Measurements from ENCODE around the gene SLC25A1. TPM values are rescaled to one million over a fixed set of nuclear protein-coding genes. Genes with fewer than 3 reads are reported as not detected.
"Not testable (repeated sequence)": the region's sequence is repeated elsewhere in the genome, so short reads cannot be mapped to it uniquely, and the experiment has no call there.

SLC25A1 gene
- total RNA-seq, 2 experiments from 2014 or later, result 47.9 to 53.8 TPM

DNA sequence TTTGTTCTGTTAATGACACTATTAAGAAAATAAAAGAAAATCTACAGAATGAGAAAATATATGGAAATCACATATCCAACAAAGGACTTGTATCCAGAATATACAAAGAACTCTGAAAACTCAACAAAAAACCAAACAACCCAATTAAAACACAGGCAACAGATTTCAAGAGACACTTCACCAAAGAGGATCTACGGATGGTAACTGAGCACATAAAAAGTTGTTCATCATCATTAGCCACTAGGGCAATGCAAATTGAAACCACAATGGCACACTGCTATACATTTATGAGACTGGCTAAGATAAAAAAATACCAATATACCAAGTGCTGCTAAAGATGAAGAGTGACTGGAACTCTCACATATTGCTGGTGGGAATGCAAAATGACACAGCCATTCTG, 34.5 kb upstream of the SLC25A1 start:
- Mint-ChIP-seq H3K36me3 (no peaks in the 10 kb centered on the region), H3K27me3 (peaks cover 18% of the 10 kb centered on the region), H3K4me1 (peaks cover 3% of the 10 kb centered on the region), H3K27ac (no peak overlapping the region), H3K4me3 (no peak overlapping the region), H3K9me3 (no peaks in the 10 kb centered on the region)
- DNase-seq, result no peak

DNA sequence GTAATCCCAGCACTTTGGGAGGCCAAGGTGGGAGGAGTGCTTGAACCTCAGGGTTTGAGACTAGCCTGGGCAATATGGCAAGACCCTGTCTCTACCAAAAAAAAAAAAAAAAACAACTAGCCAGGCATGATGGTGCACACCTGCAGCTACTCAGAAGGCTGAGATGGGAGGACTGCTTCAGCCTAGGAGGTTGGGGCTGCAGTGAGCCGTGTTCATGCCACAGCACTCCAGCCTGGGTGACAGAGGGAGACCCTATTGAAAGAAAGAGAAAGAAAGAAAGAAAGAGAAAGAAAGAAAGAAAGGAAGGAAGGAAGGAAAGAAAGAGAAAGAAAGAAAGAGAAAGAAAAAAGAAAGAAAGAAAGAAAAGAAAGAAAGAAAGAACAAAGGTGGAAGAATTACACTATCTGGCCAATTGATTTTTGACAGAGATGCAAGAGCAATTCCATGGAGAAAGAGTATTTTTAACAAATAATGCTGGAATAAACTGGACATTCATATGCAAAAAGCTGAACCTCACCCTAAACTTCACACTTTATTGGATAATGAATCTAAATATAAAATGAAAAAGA, 33.9 kb upstream of the SLC25A1 start:
- peaks cover 18% of the 10 kb centered on the region for H3K27me3 Mint-ChIP-seq
- H3K4me3 Mint-ChIP-seq, result no peak overlapping the region
- no peak for DNase-seq

DNA sequence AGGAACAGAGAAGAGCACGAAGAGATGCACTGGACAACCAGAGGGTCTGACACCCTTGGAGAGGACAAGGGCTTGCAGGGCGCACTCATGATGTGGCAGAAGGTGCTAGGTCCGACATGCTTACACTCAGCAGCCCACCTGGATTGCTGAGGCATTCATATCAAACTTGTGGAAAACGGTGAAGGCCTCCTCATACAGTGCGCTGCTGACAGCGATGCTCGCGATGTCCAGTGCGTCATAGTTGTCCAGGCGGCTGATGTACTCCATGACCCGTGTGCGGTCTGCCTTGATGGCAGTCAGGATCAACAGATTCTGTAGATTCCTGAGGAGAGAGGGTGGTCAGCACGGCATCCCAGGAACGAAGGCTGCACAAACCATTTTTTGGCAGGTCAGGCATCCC, 31.7 kb upstream of the SLC25A1 start:
- DNase-seq, result no peak
- no peaks in the 10 kb centered on the region for H3K9me3 Mint-ChIP-seq

More for the DNA sequence above, 33.9 kb upstream of the SLC25A1 start:
- Mint-ChIP-seq H3K4me1 (no peaks in the 10 kb centered on the region), H3K27ac (no peak overlapping the region), H3K9me3 (no peaks in the 10 kb centered on the region), H3K36me3 (no peaks in the 10 kb centered on the region)

DNA sequence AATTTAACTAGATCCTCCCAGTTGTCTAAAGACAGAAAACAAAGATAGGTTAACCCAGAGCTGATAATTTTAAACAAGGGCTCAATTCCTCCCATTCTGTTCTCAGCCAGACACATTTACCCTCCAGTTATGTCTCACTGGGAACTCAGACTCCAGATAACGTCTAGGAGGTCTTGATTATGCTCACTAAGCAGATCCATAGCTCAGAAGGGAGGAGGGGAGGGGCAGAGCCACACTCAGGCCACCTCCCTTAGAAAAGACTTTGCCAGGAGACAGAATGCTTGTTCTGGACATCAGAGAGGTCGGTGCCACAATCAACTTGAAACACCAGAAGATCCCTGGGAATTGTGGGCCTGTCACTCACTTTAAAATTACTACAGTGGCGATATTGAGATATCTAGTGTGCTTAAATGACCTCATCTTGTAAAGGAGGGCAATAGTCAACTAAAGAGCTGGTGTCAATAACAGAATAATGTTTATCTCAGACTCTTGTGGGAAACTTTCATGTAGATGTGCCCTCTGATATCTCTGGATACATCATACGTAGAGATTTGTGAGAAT, 29.8 kb upstream of the SLC25A1 start:
- Mint-ChIP-seq H3K27ac (no peak overlapping the region), H3K36me3 (no peaks in the 10 kb centered on the region), H3K4me1 (no peaks in the 10 kb centered on the region), H3K9me3 (no peaks in the 10 kb centered on the region), H3K27me3 (peaks cover 26% of the 10 kb centered on the region), H3K4me3 (no peak overlapping the region)
- no peak for DNase-seq

More for the DNA sequence above, 31.7 kb upstream of the SLC25A1 start:
- Mint-ChIP-seq H3K27ac (no peak overlapping the region), H3K4me3 (no peak overlapping the region), H3K27me3 (peaks cover 26% of the 10 kb centered on the region), H3K4me1 (no peaks in the 10 kb centered on the region), H3K36me3 (no peaks in the 10 kb centered on the region)

DNA sequence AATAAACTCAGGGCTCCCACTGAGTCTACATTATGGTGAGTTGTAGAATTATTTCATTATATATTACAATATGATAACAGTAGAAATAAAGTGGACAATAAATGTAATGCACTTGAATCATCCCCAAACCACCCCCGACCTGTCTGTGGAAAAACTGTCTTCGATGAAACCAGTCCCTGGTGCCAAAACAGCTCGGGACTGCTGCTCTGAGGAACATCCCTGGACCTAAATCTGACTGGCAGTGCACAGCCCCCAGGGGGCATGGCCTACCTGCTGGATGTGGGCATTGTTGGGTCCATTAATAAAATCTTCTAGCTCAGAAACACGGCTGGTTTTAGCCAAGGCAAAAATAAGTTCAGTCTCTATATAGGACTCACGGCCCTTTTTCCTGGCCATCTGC, 29.3 kb upstream of the SLC25A1 start:
- no peak for DNase-seq
- no peak overlapping the region for H3K4me3 Mint-ChIP-seq
- no peaks in the 10 kb centered on the region for H3K4me1 Mint-ChIP-seq
- peaks cover 26% of the 10 kb centered on the region for H3K27me3 Mint-ChIP-seq
- no peak overlapping the region for H3K27ac Mint-ChIP-seq
- H3K9me3 Mint-ChIP-seq, result no peaks in the 10 kb centered on the region
- no peaks in the 10 kb centered on the region for H3K36me3 Mint-ChIP-seq

DNA sequence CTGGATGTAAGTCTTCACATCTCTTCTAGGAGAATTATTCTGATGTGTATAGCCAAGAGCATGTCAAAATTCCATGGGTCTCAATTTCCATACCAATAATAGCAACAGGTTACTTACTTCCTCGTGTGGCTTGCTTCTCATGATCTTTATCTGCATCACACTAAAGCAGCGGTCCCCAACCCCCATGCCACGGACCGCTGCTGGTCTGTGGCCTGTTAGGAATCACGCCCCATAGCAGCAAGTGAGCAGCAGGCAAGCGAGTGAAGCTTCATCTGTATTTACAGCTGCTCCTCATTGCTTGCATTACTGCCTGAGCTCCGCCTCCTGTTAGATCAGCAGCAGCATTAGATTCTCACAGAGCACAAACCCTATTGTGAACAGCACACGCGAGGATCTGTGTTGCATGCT, 28.9 kb upstream of the SLC25A1 start:
- H3K4me3 Mint-ChIP-seq, result no peak overlapping the region
- DNase-seq, result no peak
- H3K36me3 Mint-ChIP-seq, result no peaks in the 10 kb centered on the region

DNA sequence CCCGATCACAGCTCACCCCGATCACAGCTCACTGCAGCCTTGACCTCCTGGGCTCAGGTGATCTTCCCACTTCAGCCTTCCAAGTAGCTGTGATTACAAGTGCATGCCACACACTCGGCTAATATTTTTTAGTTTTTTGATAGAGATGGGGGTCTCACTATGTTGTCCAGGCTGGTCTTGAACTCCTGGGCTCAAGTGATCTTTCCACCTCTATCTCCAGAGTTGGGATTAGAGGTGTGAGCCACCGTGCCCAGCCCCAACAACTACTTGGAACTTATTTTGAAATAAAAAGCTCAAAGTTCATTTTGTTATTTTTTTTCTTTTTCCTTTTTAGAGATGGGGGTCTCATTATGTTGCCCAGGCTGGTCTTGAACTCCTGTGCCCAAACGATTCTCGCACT, 27.8 kb upstream of the SLC25A1 start:
- Mint-ChIP-seq H3K27me3 (peaks cover 21% of the 10 kb centered on the region), H3K36me3 (no peaks in the 10 kb centered on the region), H3K27ac (no peak overlapping the region), H3K4me3 (no peak overlapping the region), H3K4me1 (no peaks in the 10 kb centered on the region), H3K9me3 (no peaks in the 10 kb centered on the region)
- DNase-seq, result no peak

More for the DNA sequence above, 28.9 kb upstream of the SLC25A1 start:
- peaks cover 23% of the 10 kb centered on the region for H3K27me3 Mint-ChIP-seq
- no peak overlapping the region for H3K27ac Mint-ChIP-seq
- no peaks in the 10 kb centered on the region for H3K9me3 Mint-ChIP-seq
- H3K4me1 Mint-ChIP-seq, result no peaks in the 10 kb centered on the region

DNA sequence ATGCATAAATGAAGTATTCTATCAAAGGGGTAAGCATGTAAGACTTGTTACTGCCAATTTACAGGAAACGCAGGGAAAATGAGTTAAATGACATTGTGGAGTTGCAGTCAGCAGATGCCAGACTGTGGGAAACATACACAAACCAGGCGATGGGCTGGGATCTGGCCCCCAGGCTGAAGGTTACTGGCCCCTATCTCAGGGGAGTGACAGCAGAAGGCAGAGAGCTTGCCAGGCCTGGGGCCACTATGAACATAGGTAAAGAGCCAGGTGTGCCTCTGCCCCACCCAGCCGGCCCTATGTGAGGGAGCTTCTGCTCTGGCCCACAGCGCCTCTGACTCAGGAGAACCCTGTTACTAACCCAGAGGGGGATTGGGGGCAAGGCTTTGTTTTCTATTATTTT, 26.1 kb upstream of the SLC25A1 start:
- Mint-ChIP-seq H3K4me1 (no peaks in the 10 kb centered on the region), H3K27ac (no peak overlapping the region), H3K9me3 (no peaks in the 10 kb centered on the region)

DNA sequence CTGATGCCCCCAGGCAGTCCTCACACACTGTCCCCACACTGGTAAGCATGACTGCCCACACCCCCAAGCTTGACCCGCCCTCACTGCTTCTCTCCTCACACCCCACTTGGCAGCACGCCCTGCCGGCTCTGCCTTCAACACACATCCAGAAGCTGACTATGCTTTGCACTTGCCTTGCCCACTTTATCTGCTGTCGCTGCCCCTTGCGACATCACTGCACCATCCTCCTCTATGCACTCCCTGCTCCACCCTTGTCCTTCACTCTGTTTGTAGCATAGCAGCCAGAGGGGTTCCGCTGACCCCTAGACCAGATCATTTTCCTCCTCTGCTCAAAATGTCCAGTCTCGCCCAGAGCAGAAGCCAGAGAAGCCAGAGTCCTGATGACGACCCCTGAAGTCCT, 25.3 kb upstream of the SLC25A1 start:
- no peak for DNase-seq
- Mint-ChIP-seq H3K4me1 (no peaks in the 10 kb centered on the region), H3K4me3 (no peak overlapping the region), H3K27me3 (peaks cover 13% of the 10 kb centered on the region), H3K36me3 (no peaks in the 10 kb centered on the region), H3K9me3 (no peaks in the 10 kb centered on the region), H3K27ac (no peak overlapping the region)

More for the DNA sequence above, 26.1 kb upstream of the SLC25A1 start:
- Mint-ChIP-seq H3K36me3 (no peaks in the 10 kb centered on the region), H3K4me3 (no peak overlapping the region), H3K27me3 (peaks cover 21% of the 10 kb centered on the region)
- DNase-seq, result no peak

DNA sequence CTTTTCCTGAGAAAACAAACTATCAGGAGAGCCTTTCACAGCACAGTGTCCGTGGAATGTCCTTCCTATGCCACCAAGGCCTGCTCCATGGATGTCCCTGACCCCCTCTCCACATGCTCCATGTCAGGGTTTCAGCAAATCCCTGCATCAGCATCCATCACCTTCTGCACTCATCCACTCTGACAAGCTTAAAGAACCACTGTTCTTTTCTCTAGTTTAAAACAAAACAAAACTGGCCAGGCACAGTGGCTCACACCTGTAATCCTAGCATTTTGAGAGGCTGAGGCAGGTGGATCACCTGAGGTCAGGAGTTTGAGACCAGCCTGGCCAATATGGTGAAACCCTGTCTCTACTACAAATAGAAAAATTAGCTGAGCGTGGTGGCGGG, 24.3 kb upstream of the SLC25A1 start:
- DNase-seq, H3K4me1 Mint-ChIP-seq: not testable (repeated sequence)

DNA sequence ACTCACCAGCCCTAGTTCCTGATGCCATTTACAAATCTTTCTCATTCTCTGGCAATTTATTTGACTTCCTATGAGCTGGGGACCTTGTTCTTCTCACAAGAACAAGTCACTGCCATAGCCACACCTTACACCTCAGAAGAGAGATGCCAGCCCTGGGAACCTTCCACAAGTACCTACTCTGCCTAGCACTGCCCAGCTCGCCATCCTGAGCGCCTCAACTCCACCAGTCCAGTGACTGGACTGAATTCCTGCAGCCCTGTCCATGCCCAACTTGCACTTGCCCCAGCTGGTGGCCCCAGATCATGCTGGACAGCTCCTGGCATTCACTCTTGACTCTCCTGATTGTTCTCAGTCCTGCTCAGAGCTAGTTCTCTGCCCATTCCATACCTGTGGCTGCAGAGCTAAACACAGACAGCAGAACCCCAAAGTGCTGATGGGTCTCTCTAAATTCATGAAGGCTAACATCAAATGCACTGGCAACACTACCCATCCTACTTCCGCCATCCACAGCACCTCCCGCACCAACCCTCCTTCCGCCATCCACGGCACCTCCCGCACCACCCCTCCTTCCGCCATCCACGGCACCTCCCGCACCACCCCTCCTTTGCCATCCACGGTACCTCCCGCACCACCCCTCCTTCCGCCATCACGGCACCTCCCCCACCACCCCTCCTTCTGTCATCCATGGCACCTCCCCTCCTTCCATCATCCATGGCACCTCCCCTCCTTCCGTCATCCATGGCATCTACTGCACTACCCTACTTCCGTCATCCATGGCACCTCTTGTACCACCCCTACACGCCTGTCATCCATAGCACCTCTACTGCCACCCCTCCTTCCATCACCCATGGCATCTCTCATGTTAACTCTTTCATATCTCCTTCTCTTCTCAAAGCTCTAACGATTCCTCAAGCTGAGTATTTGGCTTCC, 23.6 kb upstream of the SLC25A1 start:
- Mint-ChIP-seq H3K27me3 (peaks cover 7% of the 10 kb centered on the region), H3K9me3 (no peaks in the 10 kb centered on the region), H3K36me3 (no peaks in the 10 kb centered on the region), H3K27ac (no peak overlapping the region), H3K4me1 (no peaks in the 10 kb centered on the region), H3K4me3 (no peak overlapping the region)
- no peak for DNase-seq

More for the DNA sequence above, 24.3 kb upstream of the SLC25A1 start:
- H3K9me3 Mint-ChIP-seq, H3K36me3 Mint-ChIP-seq, H3K4me3 Mint-ChIP-seq, H3K27ac Mint-ChIP-seq, H3K27me3 Mint-ChIP-seq: not testable (repeated sequence)

DNA sequence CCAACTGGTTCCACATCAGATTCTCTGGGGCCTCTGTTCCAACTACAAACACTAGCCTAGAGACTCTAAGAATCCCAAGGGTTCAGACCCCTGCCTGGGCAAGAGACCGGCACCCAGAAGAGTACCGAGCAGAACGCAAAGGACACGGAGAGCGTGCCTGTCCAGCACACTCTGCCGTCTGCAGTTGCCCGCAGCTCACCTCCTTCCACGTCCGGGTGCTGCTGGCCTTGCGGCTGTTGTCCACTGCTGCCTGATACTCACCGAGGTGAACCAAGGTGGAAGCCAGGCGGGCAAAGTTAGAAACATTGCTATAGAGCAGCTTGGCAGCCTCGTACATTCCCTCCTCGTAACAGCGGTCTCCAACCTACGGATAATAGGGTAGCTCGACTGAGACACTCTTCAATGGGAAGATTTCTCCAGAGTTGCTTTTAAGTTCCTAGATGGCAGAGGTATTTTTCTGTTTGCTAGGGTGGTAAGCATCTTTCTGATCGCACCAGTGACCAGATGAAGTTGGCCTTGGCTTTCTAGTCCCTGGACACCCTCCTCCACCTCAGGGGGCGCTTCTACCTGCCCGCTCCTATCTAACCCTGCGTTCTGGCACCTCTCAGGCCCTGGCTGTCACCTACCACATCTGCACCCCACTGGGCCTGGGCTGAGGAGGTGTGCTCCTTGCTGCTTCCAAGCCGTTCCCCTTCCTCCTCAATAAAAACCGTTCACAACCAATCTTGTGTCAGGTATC, 22.8 kb upstream of the SLC25A1 start:
- Mint-ChIP-seq H3K27me3 (peaks cover 3% of the 10 kb centered on the region), H3K27ac (no peak overlapping the region)
- DNase-seq, result no peak

DNA sequence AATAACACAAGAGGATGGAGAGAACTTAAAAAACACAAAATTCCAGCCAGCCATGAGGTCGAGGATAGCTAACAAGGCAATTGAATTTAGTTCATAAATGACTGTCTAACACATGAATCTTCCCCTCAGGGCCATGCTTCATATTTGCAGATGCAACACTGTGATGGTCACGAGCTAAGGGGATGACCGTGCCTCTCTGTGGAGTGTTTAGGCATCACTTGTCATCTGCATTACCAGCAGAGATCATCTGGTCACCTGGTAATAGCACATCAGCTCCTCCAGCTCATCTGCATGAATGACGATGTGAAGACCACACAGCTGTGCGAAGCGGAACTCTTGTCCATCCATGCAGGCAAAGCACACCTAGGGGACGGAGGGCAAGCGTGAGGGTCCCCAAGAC, 20.9 kb upstream of the SLC25A1 start:
- H3K27ac Mint-ChIP-seq, result no peak overlapping the region
- H3K4me1 Mint-ChIP-seq, result peaks cover 7% of the 10 kb centered on the region
- H3K27me3 Mint-ChIP-seq, result no peaks in the 10 kb centered on the region
- no peak for DNase-seq
- no peaks in the 10 kb centered on the region for H3K36me3 Mint-ChIP-seq
- no peak overlapping the region for H3K4me3 Mint-ChIP-seq
- H3K9me3 Mint-ChIP-seq, result no peaks in the 10 kb centered on the region

More for the DNA sequence above, 22.8 kb upstream of the SLC25A1 start:
- no peak overlapping the region for H3K4me3 Mint-ChIP-seq
- no peaks in the 10 kb centered on the region for H3K4me1 Mint-ChIP-seq
- no peaks in the 10 kb centered on the region for H3K9me3 Mint-ChIP-seq
- H3K36me3 Mint-ChIP-seq, result no peaks in the 10 kb centered on the region

DNA sequence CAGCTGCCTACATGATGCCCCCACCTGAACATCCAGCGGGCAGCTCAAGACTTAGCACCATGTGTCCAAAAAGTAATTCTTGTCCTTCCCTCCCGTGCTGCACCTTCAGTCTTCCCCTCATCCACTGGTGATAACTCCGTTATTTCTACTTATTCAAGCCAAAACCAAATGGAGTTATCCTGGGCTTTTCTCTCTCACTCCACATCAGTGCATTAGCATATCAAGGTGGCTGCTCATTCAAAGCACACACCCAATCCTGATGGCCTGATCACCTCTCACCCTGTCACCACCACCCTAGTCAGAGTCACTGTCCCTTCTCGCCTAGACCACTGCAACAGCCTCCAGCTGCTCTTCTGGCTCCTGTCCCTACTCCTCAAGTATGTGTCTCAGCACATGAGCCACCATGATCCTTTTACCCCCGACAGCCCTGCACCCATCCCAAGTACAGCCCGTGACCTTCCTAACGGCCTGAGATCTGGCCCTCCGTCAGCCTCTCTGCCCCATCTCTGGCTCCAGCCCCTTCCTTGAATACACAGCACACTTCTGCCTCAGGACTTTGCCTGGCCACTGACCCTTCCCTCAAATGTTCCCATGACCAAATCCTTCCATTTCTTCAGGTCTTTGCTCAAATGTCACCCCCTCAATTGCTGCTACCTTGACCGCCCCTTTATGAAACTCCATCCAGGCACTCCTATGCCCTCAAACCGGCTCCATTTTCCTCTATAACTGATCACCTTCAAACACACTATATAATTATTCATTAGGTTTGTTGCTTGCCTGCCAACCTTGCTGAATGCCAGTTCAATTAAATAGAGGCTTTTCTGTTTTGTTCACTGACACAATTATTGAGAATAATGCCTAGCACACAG, 19.7 kb upstream of the SLC25A1 start:
- no peaks in the 10 kb centered on the region for H3K36me3 Mint-ChIP-seq
- no peaks in the 10 kb centered on the region for H3K9me3 Mint-ChIP-seq
- no peak for DNase-seq
- peaks cover 7% of the 10 kb centered on the region for H3K4me1 Mint-ChIP-seq
- H3K4me3 Mint-ChIP-seq, result no peak overlapping the region
- H3K27ac Mint-ChIP-seq, result peak overlapping the region; percentile 5
- no peaks in the 10 kb centered on the region for H3K27me3 Mint-ChIP-seq

Measured in activated naive CD8-positive, alpha-beta T cell treated with anti-CD3 and anti-CD28 coated beads for 36 hours (primary cell).